K562 (cell line): ENCODE measurements around the gene ELF1. TPM values are rescaled to one million over a fixed set of nuclear protein-coding genes. Genes with fewer than 3 reads are reported as not detected.

Experiments used
- ATAC-seq: fragments of 200-7000 bp; cut with Tn5 transposase; 3 replicates; pipeline ENCODE4 v1.9.1; 2020; ENCODE audit warnings: moderate library complexity
- BruUV-seq: library from RNA; stranded (reverse); fragments of 400-500 nt; replicated peaks from 2 replicates; lab custom pipeline; 2021; lab: Mats Ljungman, UMichigan
- CTCF ChIA-PET: fragments of 300-600 bp; formaldehyde crosslinking; extraction: SDS; loops from one replicate; lab custom pipeline; 2021; ENCODE audit warnings: low intra/inter-chr PET ratio; lab: Yijun Ruan, JAX
- POLR2A ChIA-PET: fragments of 300-600, 350-650 bp; sonication (Branson Sonifier 250); formaldehyde crosslinking; extraction: SDS; loops from one replicate; lab custom pipeline; 2021; ENCODE audit warnings: antibody characterized with exemption, inconsistent platforms; lab: Yijun Ruan, JAX
- DNase-seq, 4 experiments: peaks; one replicate each; pipeline versions ENCODE4 v3.0.0 to v3.0.0-alpha.2; 2011 to 2018; ENCODE audit warnings: low spot score in 3 of 4, mixed read lengths in 3 of 4; ENCODE audit errors: extremely low read depth in 1 of 4
- FAIRE-seq: peaks from 2 replicates; lab custom pipeline; 2011; peaks lifted over from hg19 to GRCh38; lab: Jason Lieb, UNC
- H2AFZ ChIP-seq: 2 replicates; pipeline ENCODE4 v1.6.0; 2011; ENCODE audit warnings: low read depth, low read length, control low read depth, inconsistent platforms
- H3K27ac ChIP-seq: fragments of 200-600 bp; 3 replicates; pipeline ENCODE4 v1.8.0; 2011; ENCODE audit warnings: low read depth, mild to moderate bottlenecking, control low read depth, inconsistent platforms, low read length, moderate library complexity, mixed read lengths; ENCODE audit errors: extremely low read depth
- H3K27me3 ChIP-seq, 2 experiments: fragments of 300-600 bp in 1 of 2; 2 replicates in 1 of 2; 3 replicates in 1 of 2; pipeline versions ENCODE4 v1.6.0 to v1.8.0; 2011; ENCODE audit warnings: inconsistent platforms in 2 of 2, low read length in 2 of 2, mild to moderate bottlenecking in 1 of 2, mixed read lengths in 1 of 2, moderate library complexity in 1 of 2; ENCODE audit not compliant: control insufficient read depth in 2 of 2, insufficient read depth in 2 of 2
- H3K36me3 ChIP-seq: fragments of 300-600 bp; 3 replicates; pipeline ENCODE4 v1.8.0; 2011; ENCODE audit warnings: mild to moderate bottlenecking, low read length, inconsistent platforms; ENCODE audit not compliant: control insufficient read depth, insufficient read depth
- H3K4me1 ChIP-seq, 2 experiments: fragments of 200-600 bp in 1 of 2; replicated peaks in 1 of 2; 2 replicates in 1 of 2; 3 replicates in 1 of 2; pipeline versions ENCODE4 v1.5.1 to v1.8.0; 2011; ENCODE audit warnings: inconsistent platforms in 2 of 2, low read length in 2 of 2, mild to moderate bottlenecking in 1 of 2, mixed read lengths in 1 of 2, moderate library complexity in 1 of 2; ENCODE audit not compliant: control insufficient read depth in 2 of 2, insufficient read depth in 2 of 2
- H3K4me2 ChIP-seq: 2 replicates; pipeline ENCODE4 v1.6.1; 2011; ENCODE audit warnings: low read length, control low read depth, inconsistent platforms, mixed read lengths; ENCODE audit not compliant: insufficient read depth
- H3K4me3 ChIP-seq: fragments of 200-600 bp; sonication (generic), shearing (Covaris generic); 2 replicates; pipeline ENCODE4 v1.5.1; 2016; ENCODE audit warnings: control low read depth, inconsistent platforms
- H3K79me2 ChIP-seq: fragments of 200-600 bp; 3 replicates; pipeline ENCODE4 v1.8.0; 2011; ENCODE audit warnings: low read length, inconsistent platforms; ENCODE audit not compliant: control insufficient read depth, insufficient read depth
- H3K9ac ChIP-seq, 2 experiments: 2 replicates each; pipeline versions ENCODE4 v1.6.0 to v1.6.1; 2011; ENCODE audit warnings: low read depth in 2 of 2, low read length in 2 of 2, control low read depth in 1 of 2, inconsistent platforms in 1 of 2, mild to moderate bottlenecking in 1 of 2, mixed read lengths in 1 of 2; ENCODE audit not compliant: insufficient read depth in 1 of 2
- H3K9me1 ChIP-seq: one replicate; pipeline ENCODE4 v1.6.0; 2011; ENCODE audit warnings: inconsistent platforms, mild to moderate bottlenecking, low read length, moderate library complexity; ENCODE audit not compliant: control insufficient read depth, insufficient read depth
- H3K9me3 ChIP-seq: replicated peaks from 2 replicates; pipeline ENCODE4 v1.5.1; 2011; ENCODE audit warnings: low read depth, low read length, inconsistent platforms; ENCODE audit not compliant: control insufficient read depth, insufficient read depth
- H4K20me1 ChIP-seq: replicated peaks from 2 replicates; pipeline ENCODE4 v1.6.1; 2011; ENCODE audit warnings: low read length, inconsistent platforms, mixed read lengths; ENCODE audit not compliant: control insufficient read depth, insufficient read depth
- PHB2 ChIP-seq: fragments of 450-650 bp; IDR thresholded peaks from 2 replicates; pipeline ENCODE4 v1.6.1; 2017; ENCODE audit warnings: low read depth
- RREB1 ChIP-seq: fragments of 250-450 bp; sonication (Bioruptor Pico); IDR thresholded peaks from 2 replicates; pipeline ENCODE4 v1.4.0; 2020
- SAFB ChIP-seq: fragments of 200-400 bp; formaldehyde crosslinking; IDR thresholded peaks from 2 replicates; pipeline ENCODE4 v1.6.1; 2017; ENCODE audit warnings: low read depth, low read length, borderline replicate concordance
- STAT6 ChIP-seq: sonication (generic); formaldehyde crosslinking; IDR thresholded peaks from 2 replicates; pipeline ENCODE4 v1.8.1; 2023; ENCODE audit warnings: mild to moderate bottlenecking, missing genetic modification reagents
- THAP7 ChIP-seq: fragments of 250-450 bp; sonication (Bioruptor Pico); IDR thresholded peaks from 2 replicates; pipeline ENCODE4 v1.5.0; 2021
- WGBS: fragments of 100-300 bp; shearing (Covaris generic); methylation state at CpG from one replicate; pipeline ENCODE4 v1.1.6; 2016; ENCODE audit warnings: low coverage, mixed read lengths; ENCODE audit not compliant: insufficient coverage; ENCODE audit errors: missing lambda C conversion rate; 5-methylcytosine and 5-hydroxymethylcytosine counted together
- in situ Hi-C: fragments of 300-500 bp; cut with MboI; formaldehyde crosslinking; loops from 4 replicates; pipeline ENCODE4 v1.15.0; 2018; ENCODE audit warnings: inconsistent platforms, mixed read lengths
- intact Hi-C: fragments of 100-400 bp; cut with micrococcal nuclease; formaldehyde crosslinking; loops from 2 replicates; pipeline ENCODE4 v1.14.2; 2022
- polyA plus RNA-seq, 8 experiments: library from polyadenylated mRNA; depleted of rRNA in 4 of 8; stranded (reverse) in 5 of 8; unstranded in 3 of 8; fragments of >200 nt; fragmentation: Nextera tagmentation in 2 of 8; fragmentation: Illumina TruSeq in 1 of 8; extraction: Ambion mirVana in 2 of 8; extraction: Trizol in 1 of 8; gene quantifications; 2 replicates each; pipeline versions ENCODE4 v1.2.1 to v1.2.3, GENCODE V29; 2011 to 2014; ENCODE audit warnings: inconsistent platforms in 1 of 8, missing spikeins in 1 of 8
- total RNA-seq, 7 experiments: library from RNA; depleted of rRNA in 6 of 7; stranded (reverse); fragments of >200 nt in 6 of 7; fragmentation: Illumina TruSeq in 2 of 7; extraction: Trizol in 2 of 7; gene quantifications; 2 replicates each; pipeline versions ENCODE4 v1.2.1 to v1.2.3, GENCODE V29; 2011 to 2021; ENCODE audit warnings: low replicate concordance in 1 of 7

Gene ELF1
- total and polyA plus RNA-seq, 9 of the 15 experiments (the other 6 are each of a cell fraction or from before 2014, with no cell fraction given): 24.7 to 54.4 (median 33.4) TPM

GRCh38 chr13:40961214-40961613 lies 57.9 kb downstream of the ELF1 start:
- H3K36me3 ChIP-seq: peaks cover 33% of the 10 kb centered on the region
- no peaks in the 10 kb centered on the region for H3K9me3 ChIP-seq
- TF ChIP-seq STAT6 (CRISPR knock-in tag): no peak
- BruUV-seq: no TSS peak
- FAIRE-seq: no peak
- H3K79me2 ChIP-seq: peaks cover 83% of the 10 kb centered on the region
- no peak overlapping the region for H3K4me2 ChIP-seq
- intact Hi-C loops (no loop called here), in situ Hi-C loops (no loop called here)
- ATAC-seq: no peak; the same call in 2 of the 3 replicates
- H3K27me3 ChIP-seq: no peaks in the 10 kb centered on the region
- ChIA-PET CTCF (no interaction called here), POLR2A (no interaction called here)
- no peak overlapping the region; the same call in 2 of the 3 replicates for H3K27ac ChIP-seq
- no peaks in the 10 kb centered on the region for H4K20me1 ChIP-seq
- H3K9me1 ChIP-seq: no peaks in the 10 kb centered on the region
- H2AFZ ChIP-seq: no peak overlapping the region
- WGBS: 78% methylated on average over 3 of the region's 3 CpGs
- H3K4me3 ChIP-seq: no peak overlapping the region
- H3K4me1 ChIP-seq: peaks cover 0 to 9% of the 10 kb centered on the region in 2 experiments; a peak in 3 of 5 replicates
- H3K9ac ChIP-seq: no peak overlapping the region
- no peak for DNase-seq

GRCh38 chr13:40960716-40961115 lies 58.4 kb downstream of the ELF1 start:
- intact Hi-C loops (no loop called here), in situ Hi-C loops (no loop called here)
- Histone ChIP-seq H2AFZ (no peak overlapping the region), H3K9me3 (no peaks in the 10 kb centered on the region), H3K9me1 (no peaks in the 10 kb centered on the region), H3K4me3 (no peak overlapping the region), H3K79me2 (peaks cover 78% of the 10 kb centered on the region), H3K4me1 (peaks cover 0 to 9% of the 10 kb centered on the region in 2 experiments; a peak in 3 of 5 replicates), H3K36me3 (peaks cover 33% of the 10 kb centered on the region), H3K4me2 (no peak overlapping the region), H3K9ac (no peak overlapping the region), H3K27ac (no peak overlapping the region), H4K20me1 (no peaks in the 10 kb centered on the region), H3K27me3 (no peaks in the 10 kb centered on the region)
- CTCF ChIA-PET: no interaction called here
- 96% methylated on average over 3 of the region's 3 CpGs for WGBS
- FAIRE-seq: no peak
- ATAC-seq: no peak
- no peak for DNase-seq
- POLR2A ChIA-PET: no interaction called here
- no TSS peak for BruUV-seq
- TF ChIP-seq PHB2: no peak
- no peak for TF ChIP-seq THAP7 (CRISPR knock-in tag)
- no peak for TF ChIP-seq RREB1 (CRISPR knock-in tag)
- no peak for TF ChIP-seq SAFB
